HG03064 (cell line): Measurements from ENCODE around the gene HIGD1B.
A peak's percentile ranks its signal among the peaks of the same experiment; 100 is the strongest.

Experiments used
- ATAC-seq: cut with Tn5 transposase; IDR thresholded peaks from one replicate; pipeline ENCODE4 v1.9.1; 2021; ENCODE audit warnings: low read depth; ENCODE audit not compliant: unreplicated experiment

Gene HIGD1B

DNA sequence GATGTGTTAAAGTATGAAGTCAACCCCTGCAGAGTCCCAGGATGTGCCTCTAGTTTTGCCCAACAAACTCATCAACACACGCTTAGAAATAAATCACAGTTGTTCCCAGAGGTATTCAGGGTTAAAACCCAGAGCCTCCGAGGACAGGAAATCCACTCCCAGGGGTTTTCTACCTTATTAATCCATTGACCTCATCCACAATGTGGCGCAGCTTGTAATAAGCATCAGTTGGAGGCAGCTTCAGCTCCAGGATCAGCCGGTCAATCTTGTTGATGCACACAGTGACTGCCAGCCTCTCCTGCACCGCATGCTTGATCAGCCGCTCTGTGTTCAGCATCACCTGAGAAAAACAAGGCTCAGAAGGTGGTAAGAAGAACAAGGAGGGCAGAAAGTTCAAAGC is 28.1 kb downstream of the HIGD1B start:
- no peak for ATAC-seq

- ATAC-seq: no peak
Measured at GRCh38 chr17:44877121-44877520, 29.4 kb downstream of the HIGD1B start.

GRCh38 chr17:44878627-44879221 is 31.0 kb downstream of the HIGD1B start:
- ATAC-seq: no peak

DNA sequence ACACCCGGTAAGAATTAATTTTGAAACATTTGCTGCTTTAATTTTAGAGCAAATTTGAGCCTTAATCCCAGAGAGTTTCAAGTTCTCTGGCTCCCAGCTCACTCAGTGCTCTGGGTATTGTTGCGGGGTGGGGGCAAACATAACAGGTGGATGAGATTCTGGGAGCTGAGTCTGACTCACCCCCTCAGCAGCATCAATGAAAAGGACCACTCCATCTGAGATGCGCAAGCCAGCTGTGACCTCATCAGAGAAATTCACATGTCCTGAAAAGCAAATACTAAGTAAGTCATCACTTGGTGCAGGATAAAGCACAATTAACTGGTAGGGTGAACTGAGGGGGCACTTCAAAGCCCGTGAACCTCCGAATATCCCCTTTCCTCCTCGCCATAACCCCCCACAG is 31.7 kb downstream of the HIGD1B start:
- no peak for ATAC-seq

- ATAC-seq: no peak
Measured at GRCh38 chr17:44880062-44880461, 32.4 kb downstream of the HIGD1B start.

DNA sequence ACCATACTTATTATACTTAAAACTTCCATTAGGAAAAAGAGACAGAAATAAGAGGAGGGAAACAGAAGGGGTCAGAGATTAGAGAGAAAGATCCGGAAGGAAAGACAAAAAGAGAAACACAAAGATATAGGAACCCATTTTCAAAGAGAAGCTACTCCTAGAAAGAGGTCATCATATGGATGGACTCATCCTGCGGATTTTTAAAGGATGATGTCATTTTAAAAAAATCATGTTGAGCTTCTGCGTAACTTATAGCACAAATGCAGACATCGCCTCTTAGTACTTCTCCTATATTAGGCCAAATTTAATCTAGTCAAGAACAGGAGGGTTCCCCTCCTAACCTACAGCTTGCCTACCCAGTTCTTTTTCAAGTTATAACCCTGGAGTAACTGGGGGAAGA is 33.5 kb downstream of the HIGD1B start:
- no peak for ATAC-seq

- ATAC-seq: no peak
Measured at GRCh38 chr17:44884941-44885340, 37.3 kb downstream of the HIGD1B start.

DNA sequence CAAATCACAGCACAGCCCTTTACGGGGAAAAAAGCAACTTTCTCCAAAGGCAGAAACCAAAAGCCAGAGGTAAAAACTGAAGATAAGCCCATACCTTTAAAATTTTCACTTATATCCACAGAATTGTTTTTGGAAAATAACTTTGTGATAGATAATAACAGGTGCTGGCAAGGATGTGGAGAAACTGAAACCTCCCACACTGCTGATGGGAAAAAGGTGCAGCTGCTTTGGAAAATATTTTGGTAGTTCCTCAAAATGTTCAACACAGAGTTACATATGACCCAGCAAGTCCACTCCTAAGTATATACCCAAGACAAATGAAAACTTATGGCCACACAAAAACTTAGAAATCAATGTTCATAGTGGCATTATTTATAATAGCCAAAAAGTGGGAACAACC is 39.3 kb downstream of the HIGD1B start:
- ATAC-seq: no peak

- no peak for ATAC-seq
Measured at GRCh38 chr17:44887971-44888954, 40.6 kb downstream of the HIGD1B start.

GRCh38 chr17:44889003-44889402 is 41.3 kb downstream of the HIGD1B start:
- no peak for ATAC-seq

- ATAC-seq: no peak
Measured at GRCh38 chr17:44892250-44892649, 44.6 kb downstream of the HIGD1B start.

- ATAC-seq: no peak
Measured at GRCh38 chr17:44894642-44895041, 47.0 kb downstream of the HIGD1B start.

- ATAC-seq: no peak
Measured at GRCh38 chr17:44898768-44899073, 51.0 kb downstream of the HIGD1B start.

DNA sequence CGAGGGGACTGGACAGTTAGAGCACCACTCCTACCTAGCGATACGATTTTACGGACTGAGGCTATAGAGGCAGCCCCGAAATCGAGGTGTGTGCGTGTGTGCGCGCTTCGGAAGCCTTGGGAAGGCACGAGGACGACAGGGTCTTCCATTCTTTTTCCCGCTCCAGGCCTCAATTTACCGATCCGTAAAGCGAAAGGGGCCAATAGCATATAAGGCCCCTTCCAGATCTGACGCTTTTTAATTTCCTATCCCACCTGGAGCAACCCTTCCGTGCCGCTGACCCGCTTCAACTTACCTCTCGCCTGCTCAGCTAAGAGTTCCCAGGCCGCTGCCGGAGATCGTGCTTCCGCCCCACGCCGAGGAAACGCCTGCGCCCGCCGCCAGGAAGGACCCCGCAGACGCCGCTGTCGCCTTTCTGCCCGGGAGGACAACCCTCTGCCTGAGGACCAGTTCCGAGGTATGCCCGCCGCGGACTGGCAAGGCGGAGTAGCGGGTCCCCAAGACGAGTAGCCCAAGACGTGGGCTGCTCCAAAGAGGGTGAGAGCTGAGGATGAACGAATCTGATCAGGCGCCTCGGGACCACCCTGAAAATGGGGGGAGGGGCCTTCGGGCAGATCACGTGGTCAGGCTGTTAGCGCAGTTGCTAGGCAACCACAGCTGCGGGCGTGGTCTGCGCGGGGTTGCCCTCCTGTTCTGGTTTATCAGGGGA is 51.5 kb downstream of the HIGD1B start, which contains the start of gene EFTUD2:
Gene EFTUD2 (minus strand): TSS at position 372 of the 709 bp plus-strand sequence. CDS start 4,924 bp downstream, outside the sequence.
- ATAC-seq: peak; percentile 52
